WI38 (cell line): ENCODE results near the gene OR8B3.
A peak's percentile ranks its signal among the peaks of the same experiment; 100 is the strongest.

Experiments
- H3K4me3 ChIP-seq: 2 replicates; pipeline ENCODE4 v1.5.1; 2011; ENCODE audit warnings: low read depth, mild to moderate bottlenecking, control low read depth, low read length
- CTCF ChIP-seq: IDR thresholded peaks from 2 replicates; pipeline ENCODE4 v1.5.1; 2012; ENCODE audit warnings: low read depth, mild to moderate bottlenecking, control low read depth, low read length

The OR8B3 gene

GRCh38 chr11:124440608-124441007 is 41.8 kb upstream of the OR8B3 start:
- no peak overlapping the region for H3K4me3 ChIP-seq
- TF ChIP-seq CTCF = no peak

GRCh38 chr11:124434699-124435098 is 35.9 kb upstream of the OR8B3 start:
- H3K4me3 ChIP-seq = no peak overlapping the region
- no peak for TF ChIP-seq CTCF

GRCh38 chr11:124429599-124429998 is 30.8 kb upstream of the OR8B3 start:
- H3K4me3 ChIP-seq = no peak overlapping the region
- no peak for TF ChIP-seq CTCF

- no peak within 1 kb of the TSS for H3K4me3 ChIP-seq
- no peak for TF ChIP-seq CTCF
Measured at GRCh38 chr11:124424384-124424921, 25.6 kb upstream of the OR8B3 start, which contains the start of gene OR8B4. OR8B4 (minus strand) TSS chr11:124424871; CDS start chr11:124424871, 0 bp downstream.

- no peak overlapping the region for H3K4me3 ChIP-seq
- TF ChIP-seq CTCF = no peak
Measured at GRCh38 chr11:124421043-124421442, 22.2 kb upstream of the OR8B3 start.

- peak; percentile 50; the same call in 1 of the 2 replicates for TF ChIP-seq CTCF
- no peak overlapping the region for H3K4me3 ChIP-seq
Measured at GRCh38 chr11:124415356-124415923, 16.6 kb upstream of the OR8B3 start.

GRCh38 chr11:124409906-124410305 is 11.1 kb upstream of the OR8B3 start:
- TF ChIP-seq CTCF = no peak
- no peak overlapping the region for H3K4me3 ChIP-seq
